ENCODE measurements around the gene CDC25A. TPM values are rescaled to one million over a fixed set of nuclear protein-coding genes. Genes with fewer than 3 reads are reported as not detected.
"Not testable (repeated sequence)": the region's sequence is repeated elsewhere in the genome, so short reads cannot be mapped to it uniquely, and the experiment has no call there.

Gene CDC25A
- total RNA-seq, 1 donor from 2014 or later: 1.8 TPM

DNA sequence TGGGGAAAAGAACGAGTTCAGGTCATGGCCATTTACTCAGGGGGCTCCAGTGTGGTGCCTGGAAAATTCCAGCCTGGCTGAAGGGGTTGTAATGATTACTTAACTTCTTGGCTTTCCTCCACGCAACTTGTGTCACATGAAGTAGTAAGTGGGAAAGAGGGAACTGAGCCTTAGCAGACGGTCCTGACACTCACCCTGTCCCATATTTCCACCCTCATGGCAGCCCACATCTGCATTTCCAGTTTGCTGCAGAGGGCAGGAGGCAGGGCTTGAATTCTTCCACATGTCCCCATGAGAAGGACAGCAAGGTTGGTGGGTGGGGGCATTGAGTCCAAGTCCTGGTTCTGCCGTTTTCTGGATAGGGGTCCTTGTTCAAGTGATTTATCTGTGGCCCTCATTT lies 27.2 kb upstream of the CDC25A start:
- no peak for ATAC-seq (ENCODE audit: low read depth)
- POLR2A ChIA-PET: no interaction called here
- no peaks in the 10 kb centered on the region for H3K36me3 Mint-ChIP-seq (ENCODE audit: low read depth)
- H3K4me3 Mint-ChIP-seq: no peak overlapping the region
- TF ChIP-seq, protein P1, sequence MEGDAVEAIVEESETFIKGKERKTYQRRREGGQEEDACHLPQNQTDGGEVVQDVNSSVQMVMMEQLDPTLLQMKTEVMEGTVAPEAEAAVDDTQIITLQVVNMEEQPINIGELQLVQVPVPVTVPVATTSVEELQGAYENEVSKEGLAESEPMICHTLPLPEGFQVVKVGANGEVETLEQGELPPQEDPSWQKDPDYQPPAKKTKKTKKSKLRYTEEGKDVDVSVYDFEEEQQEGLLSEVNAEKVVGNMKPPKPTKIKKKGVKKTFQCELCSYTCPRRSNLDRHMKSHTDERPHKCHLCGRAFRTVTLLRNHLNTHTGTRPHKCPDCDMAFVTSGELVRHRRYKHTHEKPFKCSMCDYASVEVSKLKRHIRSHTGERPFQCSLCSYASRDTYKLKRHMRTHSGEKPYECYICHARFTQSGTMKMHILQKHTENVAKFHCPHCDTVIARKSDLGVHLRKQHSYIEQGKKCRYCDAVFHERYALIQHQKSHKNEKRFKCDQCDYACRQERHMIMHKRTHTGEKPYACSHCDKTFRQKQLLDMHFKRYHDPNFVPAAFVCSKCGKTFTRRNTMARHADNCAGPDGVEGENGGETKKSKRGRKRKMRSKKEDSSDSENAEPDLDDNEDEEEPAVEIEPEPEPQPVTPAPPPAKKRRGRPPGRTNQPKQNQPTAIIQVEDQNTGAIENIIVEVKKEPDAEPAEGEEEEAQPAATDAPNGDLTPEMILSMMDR (IDR thresholded peaks at IDR 0.05): no peak
- CTCF ChIA-PET: no interaction called here
- intact Hi-C loops (cut with micrococcal nuclease): no loop called here
- no peaks in the 10 kb centered on the region for H3K9me3 Mint-ChIP-seq
- no peaks in the 10 kb centered on the region for H3K4me1 Mint-ChIP-seq
- H3K27me3 Mint-ChIP-seq: no peaks in the 10 kb centered on the region
- no peak overlapping the region for H3K27ac Mint-ChIP-seq
- DNase-seq: no peak

DNA sequence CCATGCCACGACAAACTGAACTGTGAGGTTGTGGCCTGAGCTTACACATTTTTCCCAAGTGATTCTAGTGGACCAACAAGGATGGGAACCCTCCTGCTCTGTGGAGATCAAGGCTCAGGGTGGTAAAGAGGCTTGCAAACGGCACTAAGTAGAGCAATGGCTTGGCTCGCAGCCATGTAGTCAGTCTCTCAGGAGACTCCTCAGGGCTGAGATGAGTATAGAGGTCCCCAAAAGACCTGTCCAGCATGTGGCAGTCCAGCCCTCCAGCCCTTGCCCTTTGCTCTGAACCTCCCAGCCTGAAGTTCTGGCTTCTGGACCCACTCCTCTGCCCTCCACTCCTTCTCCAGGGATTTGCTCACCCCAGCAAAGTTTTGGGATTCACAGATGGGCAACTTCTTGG lies 26.8 kb upstream of the CDC25A start:
- H3K27ac Mint-ChIP-seq: no peak overlapping the region
- POLR2A ChIA-PET: no interaction called here
- H3K4me3 Mint-ChIP-seq: no peak overlapping the region
- TF ChIP-seq, protein P1 (IDR thresholded peaks at IDR 0.05): no peak
- H3K4me1 Mint-ChIP-seq: no peaks in the 10 kb centered on the region
- DNase-seq (no peak), ATAC-seq (ENCODE audit: low read depth) (no peak)
- H3K9me3 Mint-ChIP-seq: no peaks in the 10 kb centered on the region
- CTCF ChIA-PET: no interaction called here
- no peaks in the 10 kb centered on the region for H3K27me3 Mint-ChIP-seq
- intact Hi-C loops (cut with micrococcal nuclease): no loop called here
- H3K36me3 Mint-ChIP-seq (ENCODE audit: low read depth): no peaks in the 10 kb centered on the region

DNA sequence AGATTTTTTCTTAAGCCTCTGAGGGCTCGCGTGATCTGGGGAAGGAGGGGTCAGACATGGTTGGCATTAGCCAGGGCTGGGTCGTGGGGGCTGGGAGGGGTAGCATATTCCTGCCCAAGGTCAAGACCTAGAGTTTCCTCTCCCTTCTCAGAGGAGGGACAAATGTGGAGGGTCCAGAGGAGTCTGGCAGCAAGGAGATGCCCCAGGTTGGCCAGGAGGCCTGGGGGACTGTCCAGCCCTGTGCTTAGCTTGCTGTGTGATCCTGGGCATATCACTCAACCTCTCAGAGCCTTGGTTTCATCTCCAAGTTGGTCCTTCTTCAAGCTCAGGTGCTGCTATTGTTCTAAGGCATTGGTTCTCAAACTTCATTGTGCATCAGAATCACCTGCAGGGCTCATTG lies 26.0 kb upstream of the CDC25A start:
- no peaks in the 10 kb centered on the region for H3K36me3 Mint-ChIP-seq (ENCODE audit: low read depth)
- DNase-seq (no peak), ATAC-seq (ENCODE audit: low read depth) (no peak)
- ChIA-PET POLR2A (no interaction called here), CTCF (no interaction called here)
- no peaks in the 10 kb centered on the region for H3K9me3 Mint-ChIP-seq
- H3K4me3 Mint-ChIP-seq: no peak overlapping the region
- H3K27me3 Mint-ChIP-seq: no peaks in the 10 kb centered on the region
- no peak overlapping the region for H3K27ac Mint-ChIP-seq
- TF ChIP-seq, protein P1 (IDR thresholded peaks at IDR 0.05): no peak
- H3K4me1 Mint-ChIP-seq: no peaks in the 10 kb centered on the region
- intact Hi-C loops (cut with micrococcal nuclease): no loop called here

DNA sequence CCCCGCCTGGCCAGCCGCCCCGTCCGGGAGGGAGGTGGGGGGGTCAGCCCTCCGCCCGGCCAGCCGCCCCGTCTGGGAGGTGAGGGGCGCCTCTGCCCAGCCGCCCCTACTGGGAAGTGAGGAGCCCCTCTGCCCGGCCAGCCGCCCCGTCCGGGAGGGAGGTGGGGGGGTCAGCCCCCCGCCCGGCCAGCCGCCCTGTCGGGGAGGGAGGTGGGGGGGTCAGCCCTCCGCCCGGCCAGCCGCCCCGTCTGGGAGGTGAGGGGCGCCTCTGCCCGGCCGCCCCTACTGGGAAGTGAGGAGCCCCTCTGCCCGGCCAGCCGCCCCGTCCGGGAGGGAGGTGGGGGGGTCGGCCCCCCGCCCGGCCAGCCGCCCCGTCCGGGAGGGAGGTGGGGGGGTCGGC lies 23.6 kb upstream of the CDC25A start:
- H3K9me3 Mint-ChIP-seq; H3K36me3 Mint-ChIP-seq (ENCODE audit: low read depth); POLR2A ChIA-PET; intact Hi-C loops (cut with micrococcal nuclease); CTCF ChIA-PET; DNase-seq; H3K4me1 Mint-ChIP-seq; H3K27me3 Mint-ChIP-seq; ATAC-seq (ENCODE audit: low read depth); H3K4me3 Mint-ChIP-seq; H3K27ac Mint-ChIP-seq: not testable (repeated sequence)

DNA sequence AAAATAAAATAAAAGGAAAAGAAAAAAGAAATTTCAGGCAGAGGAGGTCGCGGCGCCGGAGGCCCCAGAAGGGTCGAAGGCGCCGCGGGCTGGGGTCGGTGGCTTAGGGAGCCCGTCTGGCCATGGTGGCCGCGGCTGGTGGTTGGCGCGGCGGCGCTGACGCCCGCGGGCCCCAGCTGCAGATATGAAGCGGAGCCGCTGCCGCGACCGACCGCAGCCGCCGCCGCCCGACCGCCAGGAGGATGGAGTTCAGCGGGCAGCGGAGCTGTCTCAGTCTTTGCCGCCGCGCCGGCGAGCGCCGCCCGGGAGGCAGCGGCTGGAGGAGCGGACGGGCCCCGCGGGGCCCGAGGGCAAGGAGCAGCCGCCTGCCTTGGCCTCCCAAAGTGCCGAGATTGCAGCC lies 22.3 kb upstream of the CDC25A start:
- POLR2A ChIA-PET; intact Hi-C loops (cut with micrococcal nuclease); CTCF ChIA-PET; H3K9me3 Mint-ChIP-seq; H3K4me1 Mint-ChIP-seq; H3K4me3 Mint-ChIP-seq; H3K27ac Mint-ChIP-seq; H3K27me3 Mint-ChIP-seq; H3K36me3 Mint-ChIP-seq (ENCODE audit: low read depth); DNase-seq; ATAC-seq (ENCODE audit: low read depth): not testable (repeated sequence)

DNA sequence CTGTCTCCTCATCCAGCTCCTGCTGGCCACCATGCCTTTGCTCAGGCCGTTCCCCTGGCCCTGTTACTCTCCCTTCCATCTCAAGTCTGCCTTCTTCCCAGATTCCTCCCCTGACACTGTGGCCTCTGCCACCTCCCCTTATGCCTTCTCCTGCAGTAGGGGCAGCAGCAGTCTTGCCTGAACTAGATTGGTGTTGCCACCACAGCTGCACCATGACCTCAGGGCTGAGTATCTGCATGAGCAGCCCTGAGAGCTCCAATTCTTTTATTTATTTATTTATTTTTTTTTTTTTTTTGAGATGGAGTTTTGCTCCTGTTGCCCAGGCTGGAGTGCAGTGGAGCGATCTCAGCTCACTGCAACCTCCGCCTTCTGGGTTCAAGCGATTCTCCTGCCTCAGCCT lies 21.2 kb upstream of the CDC25A start:
- no peak for ATAC-seq (ENCODE audit: low read depth)
- Mint-ChIP-seq H3K9me3 (no peaks in the 10 kb centered on the region), H3K27ac (no peak overlapping the region), H3K27me3 (no peaks in the 10 kb centered on the region), H3K36me3 (ENCODE audit: low read depth) (no peaks in the 10 kb centered on the region), H3K4me1 (no peaks in the 10 kb centered on the region), H3K4me3 (no peak overlapping the region)
- TF ChIP-seq, protein P1 (IDR thresholded peaks at IDR 0.05): no peak
- POLR2A ChIA-PET: no interaction called here
- intact Hi-C loops (cut with micrococcal nuclease): no loop called here
- DNase-seq: no peak
- CTCF ChIA-PET: no interaction called here

Measured in activated B cell treated with CpG ODN at 0.5 μM for 24 hours (primary cell).